CD4-positive, alpha-beta T cell treated with Interleukin-17A for 1 hour (primary cell): ENCODE results near the gene TMPRSS6.

ENCODE experiments used
- DNase-seq: peaks from one replicate; pipeline ENCODE4 v3.0.0-alpha.2; 2020

TMPRSS6 gene

GRCh38 chr22:37063431-37064420 is 45.8 kb downstream of the TMPRSS6 start:
- DNase-seq: no peak

- DNase-seq: no peak
Measured at GRCh38 chr22:37062702-37063381, 46.7 kb downstream of the TMPRSS6 start.

DNA sequence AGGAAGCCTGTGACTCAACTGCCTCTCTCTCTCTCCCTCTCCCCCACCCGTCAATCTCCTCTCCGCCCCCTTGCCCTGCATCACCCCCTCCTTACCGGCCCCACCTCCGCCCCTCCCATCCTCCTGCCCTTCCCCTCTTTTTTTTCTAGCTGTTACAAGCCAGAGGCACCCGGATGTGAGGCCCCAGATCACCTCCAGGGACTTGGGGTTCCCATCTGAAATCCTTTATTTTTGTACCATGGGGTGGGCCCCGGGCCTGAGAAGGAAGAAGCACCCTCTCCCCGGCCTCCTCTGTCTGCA is 47.2 kb downstream of the TMPRSS6 start:
- DNase-seq: no peak

DNA sequence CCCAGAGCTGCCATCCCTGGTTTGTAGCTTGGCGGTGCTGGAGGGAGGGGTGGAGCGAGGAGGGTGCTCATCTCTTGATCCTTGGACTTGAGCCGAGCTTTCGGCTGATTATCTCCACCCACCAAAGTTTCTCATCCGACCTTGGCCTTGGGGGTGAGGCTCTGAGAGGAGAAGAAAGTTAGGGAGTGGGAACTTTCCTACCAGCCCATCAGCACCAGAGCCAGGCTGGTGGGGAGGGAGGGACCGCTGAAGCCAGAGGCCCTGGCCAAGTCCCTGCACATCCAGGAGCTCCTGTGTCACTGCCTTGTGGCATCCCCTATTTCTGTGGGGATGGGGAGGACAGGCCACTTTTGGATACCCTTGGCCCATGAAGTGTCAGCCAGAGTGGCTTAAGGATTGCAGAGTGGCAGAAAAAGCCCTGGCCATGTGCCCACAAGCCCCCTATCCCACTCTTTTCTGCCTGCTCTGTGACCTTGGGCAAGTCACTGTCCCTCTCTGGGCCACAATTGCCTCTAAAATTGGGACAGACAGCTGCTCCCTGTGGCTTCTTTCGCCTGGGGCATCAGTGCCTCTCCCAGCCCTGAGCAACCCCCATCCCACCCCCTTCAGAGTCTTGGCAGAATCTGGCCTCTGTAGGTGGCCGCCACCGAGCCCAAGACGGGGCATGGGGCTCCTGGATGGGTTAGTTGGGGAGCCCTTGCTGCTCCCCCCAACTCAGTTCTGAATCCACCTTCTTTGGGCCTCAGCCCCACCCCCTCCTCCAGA is 47.7 kb downstream of the TMPRSS6 start:
- DNase-seq: no peak

GRCh38 chr22:37060801-37061610 is 48.5 kb downstream of the TMPRSS6 start:
- DNase-seq: no peak

DNA sequence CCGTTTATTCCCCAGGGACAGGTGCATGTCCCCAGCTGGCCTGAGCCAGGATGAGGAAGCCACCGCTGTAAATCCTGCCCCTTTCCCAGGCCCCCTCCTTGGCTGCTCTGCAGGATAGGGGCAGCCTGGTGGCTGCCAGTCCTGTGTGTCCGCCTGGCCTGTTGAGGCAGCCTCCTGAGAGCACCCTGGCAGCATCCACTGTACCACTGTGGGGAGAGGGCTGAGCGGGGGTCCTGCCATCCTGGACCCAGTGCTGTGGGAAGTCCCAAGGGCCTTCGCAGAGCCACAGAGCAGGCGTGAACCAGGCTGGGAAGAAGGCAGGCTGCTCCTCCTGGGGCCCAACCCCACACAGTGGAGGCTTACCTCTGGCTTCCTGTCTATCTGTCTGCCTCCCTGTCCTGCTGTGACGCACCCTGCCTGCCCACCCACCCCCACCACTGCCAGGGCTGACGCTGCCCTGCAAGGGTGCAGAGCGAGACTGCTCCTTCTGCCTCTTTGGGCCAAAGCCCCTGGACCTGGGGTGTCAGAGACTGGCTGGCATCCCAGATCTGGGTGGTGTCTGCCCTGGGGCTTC is 49.5 kb downstream of the TMPRSS6 start:
- DNase-seq: no peak

GRCh38 chr22:37058917-37059701 is 50.4 kb downstream of the TMPRSS6 start:
- no peak for DNase-seq

DNA sequence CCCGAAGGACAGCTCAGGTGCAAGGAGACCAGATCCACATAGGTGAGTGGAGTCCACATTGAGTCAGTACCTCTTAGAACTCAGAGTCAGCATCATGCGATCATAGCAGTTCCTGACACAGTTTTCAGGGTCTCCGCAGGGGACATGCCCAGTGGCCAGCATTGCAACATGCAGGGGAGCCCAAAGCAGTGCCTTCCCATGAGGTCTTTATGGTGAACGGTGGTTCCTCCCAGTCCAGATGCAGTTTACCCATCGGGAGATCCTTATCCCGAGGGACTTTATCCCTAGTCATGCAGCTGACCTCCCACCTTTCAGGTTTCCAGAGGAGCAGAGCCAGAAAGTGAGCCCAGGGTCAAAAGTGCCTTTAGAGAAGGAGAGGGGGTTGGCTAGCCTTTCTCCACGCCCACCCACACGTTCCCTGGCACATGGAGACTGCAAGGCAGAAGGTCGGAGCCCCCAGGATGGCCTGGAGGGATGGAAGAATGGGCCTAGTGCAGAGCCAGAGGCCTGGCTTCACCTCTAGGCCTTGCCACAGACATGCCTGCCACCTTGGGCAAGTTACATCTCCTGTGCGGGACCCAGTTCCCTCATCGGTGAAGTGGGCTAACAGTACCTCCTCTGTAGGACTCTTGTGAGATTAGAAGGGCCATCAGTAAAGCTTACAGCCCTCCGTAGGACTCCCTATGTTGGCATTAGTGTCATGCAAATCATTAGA is 51.6 kb downstream of the TMPRSS6 start:
- no peak for DNase-seq

DNA sequence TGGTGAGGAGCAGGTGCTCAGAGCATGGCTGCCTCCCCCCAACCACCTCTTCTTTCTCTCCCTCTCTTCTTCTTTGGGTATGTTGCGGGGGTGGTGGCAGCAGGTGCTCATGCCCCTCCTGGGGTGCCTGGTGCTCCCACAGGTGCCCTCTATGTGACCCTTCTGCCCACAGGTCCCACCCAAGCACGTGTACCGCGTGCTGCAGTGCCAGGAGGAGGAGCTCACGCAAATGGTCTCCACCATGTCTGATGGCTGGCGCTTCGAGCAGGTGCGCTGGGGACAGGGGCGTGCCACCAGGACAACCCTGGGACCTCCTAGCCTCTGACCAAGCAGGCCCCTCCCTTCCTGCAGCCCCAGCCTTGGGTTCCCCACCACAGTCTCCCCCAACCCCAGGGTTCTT is 52.3 kb downstream of the TMPRSS6 start:
- DNase-seq: no peak

DNA sequence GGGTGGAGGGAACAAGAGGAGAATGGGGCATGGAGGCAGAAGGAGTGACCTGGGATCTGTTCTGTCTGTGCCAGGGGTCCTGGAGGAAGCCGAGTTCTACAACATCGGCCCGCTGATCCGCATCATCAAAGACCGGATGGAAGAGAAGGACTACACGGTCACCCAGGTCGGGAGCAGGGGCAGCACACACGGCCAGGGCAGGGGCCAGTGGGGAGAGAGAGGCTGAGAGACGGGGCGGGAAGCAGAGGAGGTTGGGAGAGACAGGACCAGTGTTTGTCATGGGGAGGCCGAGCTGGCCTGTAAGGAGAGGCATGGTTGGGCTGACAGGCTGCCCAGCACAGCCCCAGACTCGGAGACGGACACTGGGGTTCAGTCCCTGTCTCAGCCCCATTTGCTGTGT is 53.3 kb downstream of the TMPRSS6 start:
- no peak for DNase-seq

- DNase-seq: no peak
Measured at GRCh38 chr22:37054600-37055365, 54.7 kb downstream of the TMPRSS6 start.

GRCh38 chr22:37054056-37054395 is 55.5 kb downstream of the TMPRSS6 start:
- no peak for DNase-seq

- no peak for DNase-seq
Measured at GRCh38 chr22:37053310-37054055, 56.0 kb downstream of the TMPRSS6 start.

GRCh38 chr22:37052386-37053309 is 56.9 kb downstream of the TMPRSS6 start:
- no peak for DNase-seq

DNA sequence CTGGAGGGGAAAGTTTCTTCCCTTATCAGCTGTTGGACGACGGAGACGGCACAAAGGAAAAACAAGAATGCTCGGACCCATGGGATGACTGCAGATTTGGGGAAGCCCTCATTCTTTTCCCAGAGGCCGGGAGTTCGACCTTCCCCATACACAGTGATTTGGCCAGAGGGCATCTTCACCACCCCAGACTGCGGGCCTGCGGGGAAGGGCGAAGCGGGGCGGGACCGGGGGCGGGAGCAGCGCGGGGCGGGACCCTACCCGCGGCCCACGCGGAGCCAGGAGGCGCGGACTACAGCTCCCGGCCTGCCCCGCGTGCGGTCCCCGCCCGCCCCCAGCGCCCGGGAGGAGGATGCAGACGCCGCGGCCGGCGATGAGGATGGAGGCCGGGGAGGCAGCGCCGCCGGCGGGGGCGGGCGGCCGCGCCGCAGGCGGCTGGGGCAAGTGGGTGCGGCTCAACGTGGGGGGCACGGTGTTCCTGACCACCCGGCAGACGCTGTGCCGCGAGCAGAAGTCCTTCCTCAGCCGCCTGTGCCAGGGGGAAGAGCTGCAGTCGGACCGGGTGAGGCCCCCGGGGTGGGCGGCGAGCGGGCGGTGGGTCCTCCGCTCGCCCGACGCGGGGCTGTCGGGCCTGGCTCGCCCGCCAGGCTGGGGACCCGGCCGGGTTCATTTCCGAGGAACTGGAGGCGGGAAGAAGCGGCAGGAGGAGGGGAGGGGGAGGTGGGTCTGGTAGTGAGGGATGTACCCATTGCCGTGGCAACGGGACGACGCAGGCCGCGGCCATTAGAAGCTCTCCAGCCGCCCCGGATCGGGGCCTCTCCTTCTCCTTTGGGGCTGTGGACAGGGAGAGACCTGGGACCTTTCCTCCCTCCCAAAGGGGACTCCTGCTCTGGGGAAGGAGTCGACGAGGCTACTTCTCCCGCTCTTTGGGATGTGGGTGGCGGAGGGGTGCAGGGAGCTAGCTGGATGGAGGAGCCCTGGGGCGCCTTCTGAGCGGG is 57.8 kb downstream of the TMPRSS6 start, which contains the start of gene KCTD17:
Gene KCTD17, plus strand, starts transcription at position 352 of the 995 bp plus-strand sequence. Its CDS starts 19 bp downstream, at position 371.
- DNase-seq: peak; percentile 75

DNA sequence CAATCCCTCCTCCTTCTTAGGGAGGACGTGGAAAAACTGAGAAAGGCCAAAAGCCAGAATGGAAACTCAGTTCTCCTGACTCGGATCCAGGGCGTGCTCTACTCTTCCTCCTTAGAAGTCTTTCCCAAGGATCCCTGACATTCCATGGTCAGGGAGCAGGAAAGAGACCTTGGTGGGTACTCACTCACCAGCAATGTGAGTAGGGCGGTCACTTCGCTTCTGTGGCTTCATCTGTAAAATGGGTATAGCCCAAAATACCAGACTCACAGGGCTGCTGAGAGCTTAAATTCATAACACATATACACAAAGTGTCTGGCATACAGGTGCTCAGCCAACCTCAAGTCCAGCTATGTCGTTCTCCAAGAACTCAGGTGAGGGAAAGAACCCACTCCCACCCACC is 58.6 kb downstream of the TMPRSS6 start:
- DNase-seq: no peak

GRCh38 chr22:37049224-37049623 is 60.3 kb downstream of the TMPRSS6 start:
- DNase-seq: no peak
